HCT116 (cell line): ENCODE data around the gene MED15. TPM values are rescaled to one million over a fixed set of nuclear protein-coding genes. Genes with fewer than 3 reads are reported as not detected.

Experiments used
- ATAC-seq: fragments of 200-7000 bp; cut with Tn5 transposase; 2 replicates; pipeline ENCODE4 v1.9.1; 2020; ENCODE audit warnings: mild to moderate bottlenecking, moderate library complexity
- BruUV-seq: library from RNA; stranded (reverse); fragments of 400-500 nt; replicated peaks from 2 replicates; lab custom pipeline; 2021; lab: Mats Ljungman, UMichigan
- CTCF ChIA-PET: fragments of 300-600 bp; sonication (Branson Sonifier 250); formaldehyde crosslinking; loops from one replicate; lab custom pipeline; 2021; ENCODE audit warnings: antibody characterized with exemption; lab: Charles Lee
- POLR2A ChIA-PET: fragments of 300-600, 350-600 bp; sonication (Branson Sonifier 250); formaldehyde crosslinking; loops from one replicate; lab custom pipeline; 2021; ENCODE audit warnings: antibody characterized with exemption; lab: Charles Lee
- RAD21 ChIA-PET, 2 experiments: fragments of 300-600 bp; sonication (Branson Sonifier 250); formaldehyde crosslinking; loops; one replicate each; lab custom pipeline; 2023; ENCODE audit warnings: low total read pairs in 2 of 2; ENCODE audit not compliant: uncharacterized antibody in 2 of 2, unreplicated experiment in 2 of 2, low non-redundant PET in 1 of 2; lab: Charles Lee
- DNase-seq: peaks from one replicate; pipeline ENCODE4 v3.0.0-alpha.2; 2010; ENCODE audit warnings: low read depth, low spot score
- H2AFZ ChIP-seq: fragments of 200-600 bp; shearing (Covaris generic), sonication (generic); 2 replicates; pipeline ENCODE4 v1.6.1; 2017; ENCODE audit warnings: low read depth, mixed run types, mixed read lengths, antibody characterized with exemption, low read length; ENCODE audit not compliant: poor library complexity, severe bottlenecking
- H3K27ac ChIP-seq: 2 replicates; pipeline ENCODE4 v1.5.1; 2012; ENCODE audit warnings: low read depth, low read length
- H3K27me3 ChIP-seq: fragments of 200-600 bp; sonication (generic); 2 replicates; pipeline ENCODE4 v1.6.1; 2016; ENCODE audit warnings: mixed run types, low read length, mixed read lengths; ENCODE audit not compliant: insufficient read depth
- H3K36me3 ChIP-seq, 2 experiments: fragments of 200-500 bp in 1 of 2; fragments of 200-600 bp in 1 of 2; sonication (Bioruptor generic) in 1 of 2; sonication (generic) in 1 of 2; 2 replicates each; pipeline versions ENCODE4 v1.5.1 to v1.6.1; 2014 to 2016; ENCODE audit warnings: low read length in 2 of 2, inconsistent platforms in 1 of 2, mixed read lengths in 1 of 2, mixed run types in 1 of 2; ENCODE audit not compliant: insufficient read depth in 2 of 2, control insufficient read depth in 1 of 2
- H3K4me1 ChIP-seq, 2 experiments: fragments of 200-600 bp in 1 of 2; sonication (generic) in 1 of 2; 2 replicates each; pipeline versions ENCODE4 v1.5.1 to v1.6.1; 2012 to 2017; ENCODE audit warnings: low read length in 2 of 2, inconsistent platforms in 1 of 2, mild to moderate bottlenecking in 1 of 2, mixed read lengths in 1 of 2, mixed run types in 1 of 2, moderate library complexity in 1 of 2; ENCODE audit not compliant: insufficient read depth in 2 of 2, control insufficient read depth in 1 of 2
- H3K4me2 ChIP-seq: fragments of 200-600 bp; sonication (generic); 2 replicates; pipeline ENCODE4 v1.6.1; 2017; ENCODE audit warnings: mixed run types, low read length, mixed read lengths
- H3K4me3 ChIP-seq, 2 experiments: fragments of 200-600 bp in 1 of 2; sonication (generic) in 1 of 2; replicated peaks in 1 of 2; 2 replicates each; pipeline ENCODE4 v1.5.1; 2011 to 2016; ENCODE audit warnings: low read length in 2 of 2, control low read depth in 1 of 2, low read depth in 1 of 2, mild to moderate bottlenecking in 1 of 2, mixed read lengths in 1 of 2, mixed run types in 1 of 2
- H3K79me2 ChIP-seq: fragments of 200-600 bp; sonication (generic); 2 replicates; pipeline ENCODE4 v1.6.1; 2017; ENCODE audit warnings: mild to moderate bottlenecking, mixed run types, low read length, moderate library complexity, mixed read lengths; ENCODE audit not compliant: insufficient read depth
- H3K9ac ChIP-seq: fragments of 200-600 bp; sonication (generic); 2 replicates; pipeline ENCODE4 v1.6.1; 2016; ENCODE audit warnings: low read length, mixed read lengths
- H3K9me2 ChIP-seq: fragments of 200-600 bp; sonication (generic), shearing (Covaris generic); 2 replicates; pipeline ENCODE4 v1.6.1; 2017; ENCODE audit warnings: mixed run types, mild to moderate bottlenecking, moderate library complexity; ENCODE audit not compliant: insufficient read depth
- H3K9me3 ChIP-seq, 2 experiments: fragments of 200-500 bp in 1 of 2; fragments of 200-600 bp in 1 of 2; sonication (Bioruptor generic) in 1 of 2; sonication (generic) in 1 of 2; 2 replicates each; pipeline ENCODE4 v1.6.1; 2014 to 2017; ENCODE audit warnings: low read length in 2 of 2, mixed read lengths in 2 of 2, inconsistent platforms in 1 of 2, low read depth in 1 of 2, mild to moderate bottlenecking in 1 of 2, mixed run types in 1 of 2, moderate library complexity in 1 of 2; ENCODE audit not compliant: control insufficient read depth in 1 of 2, insufficient read depth in 1 of 2
- H4K20me1 ChIP-seq: fragments of 200-600 bp; sonication (generic), shearing (Covaris generic); 2 replicates; pipeline ENCODE4 v1.6.1; 2017; ENCODE audit warnings: mixed run types, mild to moderate bottlenecking, moderate library complexity; ENCODE audit not compliant: insufficient read depth
- CEBPB ChIP-seq: IDR thresholded peaks from 2 replicates; pipeline ENCODE4 v1.6.1; 2012; ENCODE audit warnings: low read depth
- EGR1 ChIP-seq: IDR thresholded peaks from 2 replicates; pipeline ENCODE4 v1.6.1; 2012; ENCODE audit warnings: low read depth
- ELF1 ChIP-seq: IDR thresholded peaks from 2 replicates; pipeline ENCODE4 v1.6.1; 2012; ENCODE audit warnings: low read depth, borderline replicate concordance
- EZH2 ChIP-seq: fragments of 200-600 bp; sonication (generic); IDR thresholded peaks from 2 replicates; pipeline ENCODE4 v1.6.1; 2017; ENCODE audit warnings: antibody characterized with exemption, mixed run types
- EZH2phosphoT487 ChIP-seq: fragments of 200-600 bp; IDR thresholded peaks from 2 replicates; pipeline ENCODE4 v1.6.1; 2018; ENCODE audit warnings: antibody characterized with exemption, borderline replicate concordance
- FOSL1 ChIP-seq: IDR thresholded peaks from 2 replicates; pipeline ENCODE4 v1.6.1; 2012; ENCODE audit warnings: low read depth
- RAD21 ChIP-seq: IDR thresholded peaks from 2 replicates; pipeline ENCODE4 v1.6.1; 2012; ENCODE audit warnings: low read depth, mild to moderate bottlenecking
- TCF7L2 ChIP-seq: IDR thresholded peaks from 2 replicates; pipeline ENCODE4 v1.7.0; 2011; ENCODE audit warnings: borderline replicate concordance, inconsistent platforms; ENCODE audit not compliant: insufficient read depth, insufficient read length; ENCODE audit errors: extremely low read depth
- YY1 ChIP-seq: IDR thresholded peaks from 2 replicates; pipeline ENCODE4 v1.6.1; 2011; ENCODE audit warnings: low read length, low read depth, moderate library complexity, mild to moderate bottlenecking; ENCODE audit not compliant: insufficient replicate concordance; ENCODE audit errors: extremely low read depth
- ZFX ChIP-seq: fragments of 450-650 bp; IDR thresholded peaks from 2 replicates; pipeline ENCODE4 v1.6.1; 2017
- intact Hi-C: fragments of 100-400 bp; cut with micrococcal nuclease; formaldehyde crosslinking; loops from 2 replicates; pipeline ENCODE4 v1.10.0; 2022
- total RNA-seq: library from RNA; stranded (reverse); gene quantifications from one replicate; pipeline ENCODE4 v1.2.1, GENCODE V29; 2021; ENCODE audit not compliant: unreplicated experiment
- TF ChIP-seq, protein P1 (sequence below): IDR thresholded peaks from 2 replicates; pipeline ENCODE4 v1.6.1; 2012
- TF ChIP-seq, protein P2 (sequence below): IDR thresholded peaks from 2 replicates; pipeline ENCODE4 v1.6.1; 2012
- TF ChIP-seq, protein P3 (sequence below): IDR thresholded peaks from 2 replicates; pipeline ENCODE4 v1.6.1; 2012; ENCODE audit warnings: low read depth
- TF ChIP-seq, protein P4 (sequence below): IDR thresholded peaks from 2 replicates; pipeline ENCODE4 v1.6.1; 2011; ENCODE audit warnings: mild to moderate bottlenecking, low read length, moderate library complexity; ENCODE audit not compliant: insufficient replicate concordance; ENCODE audit errors: extremely low read depth
- TF ChIP-seq, protein P5 (sequence below), 3 experiments: fragments of 200-600 bp in 1 of 3; sonication (generic) in 1 of 3; IDR thresholded peaks in 2 of 3; conservative IDR thresholded peaks in 1 of 3; 2 replicates each; pipeline ENCODE4 v1.5.1; 2012 to 2017; ENCODE audit warnings: low read depth in 2 of 3, low read length in 2 of 3, antibody characterized with exemption in 1 of 3, borderline replicate concordance in 1 of 3, control low read depth in 1 of 3, mild to moderate bottlenecking in 1 of 3, mixed read lengths in 1 of 3, mixed run types in 1 of 3, moderate library complexity in 1 of 3; ENCODE audit not compliant: insufficient read depth in 1 of 3

MED15 gene
- total RNA-seq, 1 experiment from 2014 or later, result 81.3 TPM

DNA sequence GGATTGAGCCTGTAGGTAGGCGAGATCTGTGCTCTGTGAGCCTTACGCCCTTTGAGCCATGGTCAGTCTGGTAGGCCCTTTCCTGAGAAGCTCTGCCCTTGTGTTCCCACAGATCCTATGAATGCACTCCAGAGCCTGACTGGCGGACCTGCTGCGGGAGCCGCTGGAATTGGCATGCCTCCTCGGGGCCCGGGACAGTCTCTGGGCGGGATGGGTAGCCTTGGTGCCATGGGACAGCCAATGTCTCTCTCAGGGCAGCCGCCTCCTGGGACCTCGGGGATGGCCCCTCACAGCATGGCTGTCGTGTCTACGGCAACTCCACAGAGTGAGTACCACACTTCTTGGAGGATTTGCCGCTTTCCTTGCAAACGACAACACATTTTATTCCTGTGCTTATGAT lies 47.4 kb downstream of the MED15 start:
- peaks cover 37% of the 10 kb centered on the region for H3K79me2 ChIP-seq
- no peak overlapping the region for H3K27ac ChIP-seq
- no peaks in the 10 kb centered on the region for H3K9me3 ChIP-seq
- H3K36me3 ChIP-seq, result peaks cover 18 to 46% of the 10 kb centered on the region in 2 experiments
- no peak overlapping the region for H2AFZ ChIP-seq
- no peak overlapping the region for H3K9ac ChIP-seq
- no peak for ATAC-seq
- no peak for TF ChIP-seq CEBPB
- TF ChIP-seq EZH2phosphoT487, result no peak
- no peak for TF ChIP-seq RAD21
- TF ChIP-seq EZH2, result no peak
- no peak for TF ChIP-seq ELF1
- TF ChIP-seq, protein P1, sequence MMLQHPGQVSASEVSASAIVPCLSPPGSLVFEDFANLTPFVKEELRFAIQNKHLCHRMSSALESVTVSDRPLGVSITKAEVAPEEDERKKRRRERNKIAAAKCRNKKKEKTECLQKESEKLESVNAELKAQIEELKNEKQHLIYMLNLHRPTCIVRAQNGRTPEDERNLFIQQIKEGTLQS, result no peak
- TF ChIP-seq YY1, result no peak
- TF ChIP-seq TCF7L2, result no peak
- TF ChIP-seq, protein P2, sequence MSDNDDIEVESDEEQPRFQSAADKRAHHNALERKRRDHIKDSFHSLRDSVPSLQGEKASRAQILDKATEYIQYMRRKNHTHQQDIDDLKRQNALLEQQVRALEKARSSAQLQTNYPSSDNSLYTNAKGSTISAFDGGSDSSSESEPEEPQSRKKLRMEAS, result no peak
- TF ChIP-seq, protein P3, sequence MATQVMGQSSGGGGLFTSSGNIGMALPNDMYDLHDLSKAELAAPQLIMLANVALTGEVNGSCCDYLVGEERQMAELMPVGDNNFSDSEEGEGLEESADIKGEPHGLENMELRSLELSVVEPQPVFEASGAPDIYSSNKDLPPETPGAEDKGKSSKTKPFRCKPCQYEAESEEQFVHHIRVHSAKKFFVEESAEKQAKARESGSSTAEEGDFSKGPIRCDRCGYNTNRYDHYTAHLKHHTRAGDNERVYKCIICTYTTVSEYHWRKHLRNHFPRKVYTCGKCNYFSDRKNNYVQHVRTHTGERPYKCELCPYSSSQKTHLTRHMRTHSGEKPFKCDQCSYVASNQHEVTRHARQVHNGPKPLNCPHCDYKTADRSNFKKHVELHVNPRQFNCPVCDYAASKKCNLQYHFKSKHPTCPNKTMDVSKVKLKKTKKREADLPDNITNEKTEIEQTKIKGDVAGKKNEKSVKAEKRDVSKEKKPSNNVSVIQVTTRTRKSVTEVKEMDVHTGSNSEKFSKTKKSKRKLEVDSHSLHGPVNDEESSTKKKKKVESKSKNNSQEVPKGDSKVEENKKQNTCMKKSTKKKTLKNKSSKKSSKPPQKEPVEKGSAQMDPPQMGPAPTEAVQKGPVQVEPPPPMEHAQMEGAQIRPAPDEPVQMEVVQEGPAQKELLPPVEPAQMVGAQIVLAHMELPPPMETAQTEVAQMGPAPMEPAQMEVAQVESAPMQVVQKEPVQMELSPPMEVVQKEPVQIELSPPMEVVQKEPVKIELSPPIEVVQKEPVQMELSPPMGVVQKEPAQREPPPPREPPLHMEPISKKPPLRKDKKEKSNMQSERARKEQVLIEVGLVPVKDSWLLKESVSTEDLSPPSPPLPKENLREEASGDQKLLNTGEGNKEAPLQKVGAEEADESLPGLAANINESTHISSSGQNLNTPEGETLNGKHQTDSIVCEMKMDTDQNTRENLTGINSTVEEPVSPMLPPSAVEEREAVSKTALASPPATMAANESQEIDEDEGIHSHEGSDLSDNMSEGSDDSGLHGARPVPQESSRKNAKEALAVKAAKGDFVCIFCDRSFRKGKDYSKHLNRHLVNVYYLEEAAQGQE, result no peak
- no peak for TF ChIP-seq FOSL1
- TF ChIP-seq ZFX, result no peak
- TF ChIP-seq, protein P4, sequence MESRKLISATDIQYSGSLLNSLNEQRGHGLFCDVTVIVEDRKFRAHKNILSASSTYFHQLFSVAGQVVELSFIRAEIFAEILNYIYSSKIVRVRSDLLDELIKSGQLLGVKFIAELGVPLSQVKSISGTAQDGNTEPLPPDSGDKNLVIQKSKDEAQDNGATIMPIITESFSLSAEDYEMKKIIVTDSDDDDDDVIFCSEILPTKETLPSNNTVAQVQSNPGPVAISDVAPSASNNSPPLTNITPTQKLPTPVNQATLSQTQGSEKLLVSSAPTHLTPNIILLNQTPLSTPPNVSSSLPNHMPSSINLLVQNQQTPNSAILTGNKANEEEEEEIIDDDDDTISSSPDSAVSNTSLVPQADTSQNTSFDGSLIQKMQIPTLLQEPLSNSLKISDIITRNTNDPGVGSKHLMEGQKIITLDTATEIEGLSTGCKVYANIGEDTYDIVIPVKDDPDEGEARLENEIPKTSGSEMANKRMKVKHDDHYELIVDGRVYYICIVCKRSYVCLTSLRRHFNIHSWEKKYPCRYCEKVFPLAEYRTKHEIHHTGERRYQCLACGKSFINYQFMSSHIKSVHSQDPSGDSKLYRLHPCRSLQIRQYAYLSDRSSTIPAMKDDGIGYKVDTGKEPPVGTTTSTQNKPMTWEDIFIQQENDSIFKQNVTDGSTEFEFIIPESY, result no peak
- TF ChIP-seq, protein P5, sequence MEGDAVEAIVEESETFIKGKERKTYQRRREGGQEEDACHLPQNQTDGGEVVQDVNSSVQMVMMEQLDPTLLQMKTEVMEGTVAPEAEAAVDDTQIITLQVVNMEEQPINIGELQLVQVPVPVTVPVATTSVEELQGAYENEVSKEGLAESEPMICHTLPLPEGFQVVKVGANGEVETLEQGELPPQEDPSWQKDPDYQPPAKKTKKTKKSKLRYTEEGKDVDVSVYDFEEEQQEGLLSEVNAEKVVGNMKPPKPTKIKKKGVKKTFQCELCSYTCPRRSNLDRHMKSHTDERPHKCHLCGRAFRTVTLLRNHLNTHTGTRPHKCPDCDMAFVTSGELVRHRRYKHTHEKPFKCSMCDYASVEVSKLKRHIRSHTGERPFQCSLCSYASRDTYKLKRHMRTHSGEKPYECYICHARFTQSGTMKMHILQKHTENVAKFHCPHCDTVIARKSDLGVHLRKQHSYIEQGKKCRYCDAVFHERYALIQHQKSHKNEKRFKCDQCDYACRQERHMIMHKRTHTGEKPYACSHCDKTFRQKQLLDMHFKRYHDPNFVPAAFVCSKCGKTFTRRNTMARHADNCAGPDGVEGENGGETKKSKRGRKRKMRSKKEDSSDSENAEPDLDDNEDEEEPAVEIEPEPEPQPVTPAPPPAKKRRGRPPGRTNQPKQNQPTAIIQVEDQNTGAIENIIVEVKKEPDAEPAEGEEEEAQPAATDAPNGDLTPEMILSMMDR (IDR thresholded peaks at IDR 0.05 in 2 of 3, conservative IDR thresholded peaks at IDR 0.05 in 1 of 3; ENCODE audit: borderline replicate concordance in 1 of 3, insufficient read depth in 1 of 3, low read depth in 2 of 3, low read length in 2 of 3), result no peak
- TF ChIP-seq EGR1, result no peak
- TF ChIP-seq, all 23 proteins: peak for 0
- intact Hi-C loops, result no loop called here
- H3K4me3 ChIP-seq, result no peak overlapping the region
- DNase-seq, result no peak
- peaks cover 4% of the 10 kb centered on the region for H4K20me1 ChIP-seq
- H3K4me2 ChIP-seq, result no peak overlapping the region
- no peaks in the 10 kb centered on the region for H3K4me1 ChIP-seq
- no peaks in the 10 kb centered on the region for H3K27me3 ChIP-seq
- RAD21 ChIA-PET, result no interaction called here
- no peaks in the 10 kb centered on the region for H3K9me2 ChIP-seq
- POLR2A ChIA-PET, result no interaction called here
- BruUV-seq, result no TSS peak
- CTCF ChIA-PET, result interaction anchor here (0.9 kb wide), 1 partner anchor 10 kb away, joined by 4 read pairs; no protein-coding TSS in a partner anchor
